ENCODE measurements around the gene AHRR. TPM values are rescaled to one million over a fixed set of nuclear protein-coding genes. Genes with fewer than 3 reads are reported as not detected.

The AHRR gene
- total RNA-seq, 2 experiments from 2014 or later = 2.2 to 3.4 TPM

DNA sequence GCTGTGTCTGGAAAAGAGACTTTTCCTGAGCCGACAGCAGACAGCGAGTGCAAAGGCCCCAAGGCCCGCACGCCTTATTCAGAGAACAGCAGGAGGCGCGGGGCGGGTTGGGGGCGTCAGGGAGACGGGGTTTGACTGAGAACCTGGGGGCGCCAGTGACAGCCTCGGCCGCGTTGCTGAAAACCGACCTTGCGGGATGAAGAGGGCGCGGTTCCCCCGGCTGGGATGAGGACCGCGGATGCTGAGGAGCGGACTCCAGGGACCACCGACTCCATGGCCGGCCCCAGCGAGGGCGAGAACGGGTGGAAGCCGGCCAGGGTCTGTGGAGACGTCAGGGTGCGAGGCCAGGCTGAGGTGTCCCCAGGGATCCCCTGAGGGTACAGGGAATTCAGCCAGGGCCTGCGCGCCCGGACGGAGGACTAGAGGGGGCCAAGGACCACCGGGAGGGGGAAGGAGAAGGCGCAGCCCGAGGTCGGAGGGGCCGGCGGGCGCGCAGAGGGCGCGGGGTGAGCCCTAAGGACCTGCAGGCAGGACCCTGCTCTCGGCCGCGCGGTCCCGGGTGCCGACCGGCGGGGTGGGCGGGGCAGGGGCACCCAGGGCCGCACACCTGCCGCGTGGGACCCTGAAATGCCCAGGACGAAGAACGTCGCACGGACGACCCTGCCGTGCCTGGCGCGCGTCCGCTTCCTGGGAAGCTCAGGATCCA is 837 bp upstream of the AHRR start:
- intact Hi-C loops (cut with micrococcal nuclease; ENCODE audit: unreplicated experiment) = loop anchor here (2.0 kb wide), 1 partner anchor 104 kb away; no protein-coding TSS in a partner anchor
- DNase-seq (ENCODE audit: low spot score) = no peak
- POLR2A ChIA-PET = no interaction called here
- BruUV-seq (replicated peaks) = no TSS peak
- H3K4me2 ChIP-seq (ENCODE audit: low read length) = no peak overlapping the region
- no peak overlapping the region for H3K27ac ChIP-seq (ENCODE audit: low read depth, low read length, poor library complexity, severe bottlenecking)
- no peak overlapping the region for H2AFZ ChIP-seq (ENCODE audit: low read length)
- no peaks in the 10 kb centered on the region for H3K79me2 ChIP-seq (ENCODE audit: insufficient read depth, low read depth, low read length)
- CTCF ChIA-PET (ENCODE audit: unreplicated experiment) = no interaction called here
- no peaks in the 10 kb centered on the region for H3K36me3 ChIP-seq (ENCODE audit: insufficient read depth, low read length)
- no peaks in the 10 kb centered on the region for H4K20me1 ChIP-seq (ENCODE audit: insufficient read depth, low read length)
- no peak for TF ChIP-seq EZH2phosphoT487 (IDR thresholded peaks at IDR 0.05; ENCODE audit: borderline replicate concordance, low read depth, low read length)
- TF ChIP-seq, protein P1, sequence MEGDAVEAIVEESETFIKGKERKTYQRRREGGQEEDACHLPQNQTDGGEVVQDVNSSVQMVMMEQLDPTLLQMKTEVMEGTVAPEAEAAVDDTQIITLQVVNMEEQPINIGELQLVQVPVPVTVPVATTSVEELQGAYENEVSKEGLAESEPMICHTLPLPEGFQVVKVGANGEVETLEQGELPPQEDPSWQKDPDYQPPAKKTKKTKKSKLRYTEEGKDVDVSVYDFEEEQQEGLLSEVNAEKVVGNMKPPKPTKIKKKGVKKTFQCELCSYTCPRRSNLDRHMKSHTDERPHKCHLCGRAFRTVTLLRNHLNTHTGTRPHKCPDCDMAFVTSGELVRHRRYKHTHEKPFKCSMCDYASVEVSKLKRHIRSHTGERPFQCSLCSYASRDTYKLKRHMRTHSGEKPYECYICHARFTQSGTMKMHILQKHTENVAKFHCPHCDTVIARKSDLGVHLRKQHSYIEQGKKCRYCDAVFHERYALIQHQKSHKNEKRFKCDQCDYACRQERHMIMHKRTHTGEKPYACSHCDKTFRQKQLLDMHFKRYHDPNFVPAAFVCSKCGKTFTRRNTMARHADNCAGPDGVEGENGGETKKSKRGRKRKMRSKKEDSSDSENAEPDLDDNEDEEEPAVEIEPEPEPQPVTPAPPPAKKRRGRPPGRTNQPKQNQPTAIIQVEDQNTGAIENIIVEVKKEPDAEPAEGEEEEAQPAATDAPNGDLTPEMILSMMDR (conservative IDR thresholded peaks at IDR 0.05; ENCODE audit: low read length) = no peak
- H3K4me3 ChIP-seq (ENCODE audit: low read depth, low read length, poor library complexity, severe bottlenecking) = no peak overlapping the region
- no peaks in the 10 kb centered on the region for H3K9me3 ChIP-seq (ENCODE audit: low read length)
- no peaks in the 10 kb centered on the region for H3K9me2 ChIP-seq (ENCODE audit: insufficient read depth, low read length)
- no peaks in the 10 kb centered on the region for H3K4me1 ChIP-seq (ENCODE audit: insufficient read depth, low read length, poor library complexity, severe bottlenecking)

DNA sequence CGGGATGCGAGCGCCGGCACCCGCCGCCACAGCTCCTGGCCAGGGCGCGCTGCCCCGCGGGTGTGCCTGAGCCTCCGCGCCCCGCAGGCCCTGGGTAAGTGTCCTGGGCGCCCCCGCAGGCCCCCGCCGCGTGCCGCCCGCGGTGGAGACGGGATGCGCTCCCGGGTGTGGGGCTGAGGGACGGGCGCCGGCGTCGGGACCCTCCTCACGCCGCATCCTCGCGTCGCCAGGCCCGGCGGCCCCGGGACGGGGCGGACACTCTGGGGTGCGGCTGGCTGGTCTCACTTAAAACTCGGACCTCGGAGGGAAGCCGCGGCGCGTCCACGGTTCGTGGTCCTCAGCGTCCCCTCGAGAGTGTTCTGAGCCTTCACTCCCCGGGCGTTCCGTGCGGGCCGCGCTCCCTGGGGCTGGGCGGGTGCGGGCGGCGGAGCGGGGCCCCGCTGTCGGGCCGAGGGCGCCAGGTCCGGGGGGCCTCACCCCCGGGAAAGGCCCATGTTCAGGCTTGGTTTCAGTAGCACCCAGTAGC is 275 bp downstream of the AHRR start:
- Histone ChIP-seq H4K20me1 (ENCODE audit: insufficient read depth, low read length) (no peaks in the 10 kb centered on the region), H3K9me3 (ENCODE audit: low read length) (no peaks in the 10 kb centered on the region), H3K4me1 (ENCODE audit: insufficient read depth, low read length, poor library complexity, severe bottlenecking) (no peaks in the 10 kb centered on the region), H3K4me2 (ENCODE audit: low read length) (no peak overlapping the region), H2AFZ (ENCODE audit: low read length) (no peak overlapping the region), H3K27ac (ENCODE audit: low read depth, low read length, poor library complexity, severe bottlenecking) (no peak overlapping the region), H3K79me2 (ENCODE audit: insufficient read depth, low read depth, low read length) (no peaks in the 10 kb centered on the region), H3K36me3 (ENCODE audit: insufficient read depth, low read length) (no peaks in the 10 kb centered on the region), H3K4me3 (ENCODE audit: low read depth, low read length, poor library complexity, severe bottlenecking) (no peak overlapping the region), H3K9me2 (ENCODE audit: insufficient read depth, low read length) (no peaks in the 10 kb centered on the region)
- TF ChIP-seq EZH2phosphoT487 (IDR thresholded peaks at IDR 0.05; ENCODE audit: borderline replicate concordance, low read depth, low read length) = no peak
- TF ChIP-seq, protein P1 (conservative IDR thresholded peaks at IDR 0.05; ENCODE audit: low read length) = no peak
- no peak for DNase-seq (ENCODE audit: low spot score)
- POLR2A ChIA-PET = no interaction called here
- intact Hi-C loops (cut with micrococcal nuclease; ENCODE audit: unreplicated experiment) = loop anchor here (2.0 kb wide), 1 partner anchor 103 kb away; no protein-coding TSS in a partner anchor
- CTCF ChIA-PET (ENCODE audit: unreplicated experiment) = no interaction called here
- BruUV-seq (replicated peaks) = no TSS peak

DNA sequence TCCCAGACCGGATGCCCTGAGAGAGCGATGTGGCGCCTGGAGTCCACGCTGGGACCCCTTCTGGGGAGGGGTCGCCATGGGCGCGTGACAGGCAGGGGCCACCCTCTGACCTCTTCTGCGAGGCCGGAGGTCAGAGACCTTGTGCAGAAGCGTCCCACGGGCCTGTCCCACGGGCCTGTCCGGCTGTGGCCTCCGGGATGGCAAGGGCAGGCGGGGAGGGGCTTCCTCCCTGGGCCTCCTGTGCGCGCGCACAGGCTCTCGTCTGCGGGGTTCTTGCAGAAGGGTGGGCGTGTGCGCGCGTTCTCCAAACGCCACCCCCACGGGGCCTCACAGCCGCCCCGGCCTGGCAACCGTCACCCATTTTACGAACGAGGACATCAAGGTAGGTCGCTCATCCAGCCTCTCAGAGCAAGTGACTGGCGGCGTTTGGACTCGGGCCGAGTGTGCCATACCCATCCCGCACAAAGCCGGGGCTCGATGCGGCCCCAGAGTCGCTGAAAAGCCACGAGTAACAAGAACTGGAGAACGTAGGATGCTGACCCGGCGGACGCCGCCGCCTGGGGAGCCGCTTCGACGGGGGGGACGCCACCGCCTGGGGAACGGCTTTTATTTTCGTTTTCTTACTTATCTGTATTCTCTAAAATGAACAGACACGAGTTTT is 897 bp downstream of the AHRR start:
- ChIA-PET CTCF (ENCODE audit: unreplicated experiment) (no interaction called here), POLR2A (no interaction called here)
- Histone ChIP-seq H3K9me3 (ENCODE audit: low read length) (no peaks in the 10 kb centered on the region), H3K27ac (ENCODE audit: low read depth, low read length, poor library complexity, severe bottlenecking) (no peak overlapping the region), H3K79me2 (ENCODE audit: insufficient read depth, low read depth, low read length) (no peaks in the 10 kb centered on the region), H3K4me3 (ENCODE audit: low read depth, low read length, poor library complexity, severe bottlenecking) (no peak overlapping the region), H3K9me2 (ENCODE audit: insufficient read depth, low read length) (no peaks in the 10 kb centered on the region), H3K4me1 (ENCODE audit: insufficient read depth, low read length, poor library complexity, severe bottlenecking) (no peaks in the 10 kb centered on the region), H4K20me1 (ENCODE audit: insufficient read depth, low read length) (no peaks in the 10 kb centered on the region), H3K4me2 (ENCODE audit: low read length) (no peak overlapping the region), H3K36me3 (ENCODE audit: insufficient read depth, low read length) (no peaks in the 10 kb centered on the region), H2AFZ (ENCODE audit: low read length) (no peak overlapping the region)
- no peak for DNase-seq (ENCODE audit: low spot score)
- TF ChIP-seq, protein P1 (conservative IDR thresholded peaks at IDR 0.05; ENCODE audit: low read length) = no peak
- TF ChIP-seq EZH2phosphoT487 (IDR thresholded peaks at IDR 0.05; ENCODE audit: borderline replicate concordance, low read depth, low read length) = no peak
- BruUV-seq (replicated peaks) = no TSS peak
- intact Hi-C loops (cut with micrococcal nuclease; ENCODE audit: unreplicated experiment) = no loop called here

All from OCI-LY7 (cell line).